Mucosa of descending colon (tissue), 3 donors: Measurements from ENCODE around the gene CXCL11. TPM values are rescaled to one million over a fixed set of nuclear protein-coding genes. Genes with fewer than 3 reads are reported as not detected.

Experiments used
- ATAC-seq: fragments of 200-7000 bp; cut with Tn5 transposase; one replicate; pipeline ENCODE4 v1.9.1; 2020; ENCODE audit warnings: mild to moderate bottlenecking, moderate library complexity
- DNase-seq, 3 donors: peaks; one replicate each; pipeline ENCODE4 v3.0.0-alpha.2; 2020
- H3K36me3 ChIP-seq: fragments of 200-600 bp; one replicate; pipeline ENCODE4 v1.8.0; 2021; ENCODE audit warnings: low read depth, mild to moderate bottlenecking
- H3K4me1 ChIP-seq: fragments of 200-600 bp; one replicate; pipeline ENCODE4 v1.8.0; 2021; ENCODE audit warnings: low read depth, mild to moderate bottlenecking
- H3K4me3 ChIP-seq: fragments of 200-600 bp; one replicate; pipeline ENCODE4 v1.8.0; 2021; ENCODE audit warnings: mild to moderate bottlenecking
- H3K9me3 ChIP-seq: fragments of 200-600 bp; one replicate; pipeline ENCODE4 v1.8.0; 2021; ENCODE audit warnings: mild to moderate bottlenecking
- intact Hi-C, 2 donors: fragments of 100-400 bp; cut with DNase I in 1 of 2; cut with micrococcal nuclease in 1 of 2; formaldehyde crosslinking; loops; one replicate each; pipeline versions ENCODE4 v1.11.0 to v1.11.1; 2022; cut with DNase I, micrococcal nuclease
- total RNA-seq, 3 donors: library from RNA; stranded (reverse); fragmentation: NEBNext Ultra II Directional in 2 of 3; extraction: Animal tissue kit (Norgen Biotek cat#: 25700) in 2 of 3; gene quantifications; one replicate each; pipeline versions ENCODE4 v1.2.1 to v1.2.4, GENCODE V29; 2021 to 2023
- TF ChIP-seq, protein P1 (sequence below): fragments of 200-600 bp; IDR thresholded peaks from one replicate; pipeline ENCODE4 v1.8.0; 2022; ENCODE audit warnings: antibody characterized with exemption, mild to moderate bottlenecking
- donor health status: DM: no; HTN: no; CAD: no; lungs with moderate emphysema.
- donor health status: DM: no; HTN: no; CAD: no.
- donor health status: DM: no; HTN: yes; CAD: no.

Gene CXCL11
- total RNA-seq, 3 donors from 2014 or later, result 0.19 to 0.72 TPM; not detected in 1

DNA sequence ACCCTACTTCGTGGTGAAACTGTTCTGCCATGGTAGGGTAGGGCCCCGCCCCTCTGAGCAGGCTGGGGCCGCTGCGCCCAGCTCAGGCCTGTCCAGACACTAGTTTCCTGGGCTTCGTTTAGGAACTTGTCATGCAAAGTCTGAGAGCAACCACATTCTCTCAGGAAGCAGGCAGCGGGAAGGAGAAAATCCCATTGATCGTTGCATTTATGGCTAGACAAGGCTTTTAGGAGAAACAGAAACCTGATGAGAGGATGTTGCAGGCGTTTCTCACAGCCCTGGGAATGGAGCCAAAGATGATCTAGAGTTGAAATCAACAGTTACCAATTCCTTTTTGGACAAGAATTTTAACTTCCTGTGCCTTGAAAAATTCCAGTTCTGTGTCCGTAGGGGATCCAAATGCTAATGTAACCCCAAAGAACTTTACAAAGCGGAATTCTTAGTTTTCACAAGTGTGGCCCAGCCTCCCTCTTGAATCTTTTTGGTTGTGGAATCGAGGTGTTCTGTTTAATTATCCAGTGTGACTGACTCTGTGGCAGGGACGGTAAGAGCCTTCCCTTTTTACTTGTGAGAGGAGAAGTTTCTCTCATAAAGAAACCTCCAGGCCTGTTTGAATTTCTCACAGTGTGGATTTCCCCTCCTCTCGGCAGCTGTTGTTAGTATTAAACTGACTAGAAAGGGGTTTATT lies 24.0 kb downstream of the CXCL11 start:
- H3K4me1 ChIP-seq, result peaks cover 1% of the 10 kb centered on the region
- intact Hi-C loops, result no loop called here
- H3K9me3 ChIP-seq, result no peaks in the 10 kb centered on the region
- no peaks in the 10 kb centered on the region for H3K36me3 ChIP-seq
- TF ChIP-seq, protein P1, sequence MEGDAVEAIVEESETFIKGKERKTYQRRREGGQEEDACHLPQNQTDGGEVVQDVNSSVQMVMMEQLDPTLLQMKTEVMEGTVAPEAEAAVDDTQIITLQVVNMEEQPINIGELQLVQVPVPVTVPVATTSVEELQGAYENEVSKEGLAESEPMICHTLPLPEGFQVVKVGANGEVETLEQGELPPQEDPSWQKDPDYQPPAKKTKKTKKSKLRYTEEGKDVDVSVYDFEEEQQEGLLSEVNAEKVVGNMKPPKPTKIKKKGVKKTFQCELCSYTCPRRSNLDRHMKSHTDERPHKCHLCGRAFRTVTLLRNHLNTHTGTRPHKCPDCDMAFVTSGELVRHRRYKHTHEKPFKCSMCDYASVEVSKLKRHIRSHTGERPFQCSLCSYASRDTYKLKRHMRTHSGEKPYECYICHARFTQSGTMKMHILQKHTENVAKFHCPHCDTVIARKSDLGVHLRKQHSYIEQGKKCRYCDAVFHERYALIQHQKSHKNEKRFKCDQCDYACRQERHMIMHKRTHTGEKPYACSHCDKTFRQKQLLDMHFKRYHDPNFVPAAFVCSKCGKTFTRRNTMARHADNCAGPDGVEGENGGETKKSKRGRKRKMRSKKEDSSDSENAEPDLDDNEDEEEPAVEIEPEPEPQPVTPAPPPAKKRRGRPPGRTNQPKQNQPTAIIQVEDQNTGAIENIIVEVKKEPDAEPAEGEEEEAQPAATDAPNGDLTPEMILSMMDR, result no peak
- DNase-seq (peak in 1 of 3 donors; percentile 39), ATAC-seq (peak; percentile 10)
- H3K4me3 ChIP-seq, result no peak overlapping the region

DNA sequence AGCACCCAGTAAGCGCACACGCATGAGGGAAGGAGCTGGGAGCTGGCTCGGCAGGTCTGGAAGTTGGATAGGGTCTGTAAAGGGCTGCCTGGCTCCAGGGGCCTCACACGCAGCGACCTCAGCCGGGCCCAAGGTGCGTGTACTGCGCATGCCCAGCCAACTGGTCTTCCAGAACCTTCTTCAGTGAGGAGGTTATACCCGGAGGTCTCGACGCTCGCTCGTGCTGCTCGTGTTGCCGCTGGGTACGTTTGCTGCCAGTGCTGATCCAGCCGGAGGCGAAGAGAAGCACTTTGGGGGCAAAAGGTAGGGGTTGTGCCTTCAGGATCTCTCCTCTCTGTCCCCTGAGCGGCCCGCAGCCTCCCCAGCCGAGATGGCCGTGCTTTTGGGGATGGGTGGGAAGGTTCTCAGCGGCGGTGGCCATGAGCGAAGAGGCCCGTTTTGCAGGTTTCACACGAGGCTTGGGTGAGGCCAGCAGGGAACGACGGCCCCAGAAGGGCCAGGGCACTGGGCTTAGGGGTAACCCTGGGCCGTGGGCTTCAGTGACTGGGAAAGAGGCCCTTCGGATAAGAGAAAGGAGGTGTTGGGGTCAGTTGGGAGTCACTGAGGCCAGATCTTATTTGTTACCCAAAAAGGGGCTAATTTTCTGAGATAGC lies 24.7 kb downstream of the CXCL11 start:
- peaks cover 4% of the 10 kb centered on the region for H3K4me1 ChIP-seq
- no peaks in the 10 kb centered on the region for H3K9me3 ChIP-seq
- TF ChIP-seq, protein P1, result no peak
- intact Hi-C loops, result no loop called here
- H3K4me3 ChIP-seq, result no peak overlapping the region
- no peaks in the 10 kb centered on the region for H3K36me3 ChIP-seq
- DNase-seq (no peak), ATAC-seq (no peak)

DNA sequence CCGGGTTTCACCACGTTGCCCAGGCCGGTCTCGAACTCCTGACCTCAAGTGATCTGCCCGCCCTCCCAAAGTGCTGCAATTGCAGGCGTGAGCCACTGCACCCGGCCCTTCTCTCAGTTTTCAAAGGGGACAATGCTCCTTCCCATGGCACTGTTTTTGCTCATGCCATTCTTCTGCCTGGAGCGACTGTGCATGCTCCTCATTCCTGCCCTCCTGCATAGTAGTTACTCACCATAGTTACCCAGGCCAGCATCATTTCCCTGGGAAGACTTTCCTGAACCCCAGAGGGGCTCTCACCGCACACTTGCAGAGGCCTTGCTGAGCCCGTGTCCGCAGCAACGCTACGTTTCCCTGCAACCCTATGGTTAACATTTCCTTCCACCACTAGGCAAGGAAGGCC lies 25.3 kb downstream of the CXCL11 start:
- TF ChIP-seq, protein P1, result no peak
- DNase-seq (no peak), ATAC-seq (no peak)
- Histone ChIP-seq H3K9me3 (no peaks in the 10 kb centered on the region), H3K4me3 (no peak overlapping the region), H3K4me1 (peaks cover 4% of the 10 kb centered on the region), H3K36me3 (no peaks in the 10 kb centered on the region)
- intact Hi-C loops, result no loop called here

DNA sequence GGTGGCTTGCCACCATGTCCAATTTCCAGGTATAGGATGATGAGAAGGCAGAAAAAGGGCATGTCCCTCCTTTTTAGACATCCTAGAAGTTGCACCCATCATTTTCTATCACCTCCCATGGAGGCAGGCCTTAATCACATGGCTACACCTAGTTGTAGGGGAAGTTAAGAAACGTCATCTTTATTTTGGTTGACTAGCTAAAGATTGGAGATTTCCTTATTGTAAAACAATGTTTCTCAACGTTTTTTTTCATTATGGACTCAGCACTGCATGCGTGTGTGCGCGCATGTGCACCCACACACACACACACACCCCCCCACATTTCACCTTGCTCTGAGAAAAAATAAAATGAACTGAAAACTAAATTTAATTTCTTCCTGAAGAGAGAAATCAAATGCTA lies 26.6 kb downstream of the CXCL11 start:
- Histone ChIP-seq H3K9me3 (no peaks in the 10 kb centered on the region), H3K4me1 (peaks cover 4% of the 10 kb centered on the region), H3K4me3 (no peak overlapping the region), H3K36me3 (no peaks in the 10 kb centered on the region)
- intact Hi-C loops, result no loop called here
- DNase-seq (no peak), ATAC-seq (no peak)
- TF ChIP-seq, protein P1, result no peak

DNA sequence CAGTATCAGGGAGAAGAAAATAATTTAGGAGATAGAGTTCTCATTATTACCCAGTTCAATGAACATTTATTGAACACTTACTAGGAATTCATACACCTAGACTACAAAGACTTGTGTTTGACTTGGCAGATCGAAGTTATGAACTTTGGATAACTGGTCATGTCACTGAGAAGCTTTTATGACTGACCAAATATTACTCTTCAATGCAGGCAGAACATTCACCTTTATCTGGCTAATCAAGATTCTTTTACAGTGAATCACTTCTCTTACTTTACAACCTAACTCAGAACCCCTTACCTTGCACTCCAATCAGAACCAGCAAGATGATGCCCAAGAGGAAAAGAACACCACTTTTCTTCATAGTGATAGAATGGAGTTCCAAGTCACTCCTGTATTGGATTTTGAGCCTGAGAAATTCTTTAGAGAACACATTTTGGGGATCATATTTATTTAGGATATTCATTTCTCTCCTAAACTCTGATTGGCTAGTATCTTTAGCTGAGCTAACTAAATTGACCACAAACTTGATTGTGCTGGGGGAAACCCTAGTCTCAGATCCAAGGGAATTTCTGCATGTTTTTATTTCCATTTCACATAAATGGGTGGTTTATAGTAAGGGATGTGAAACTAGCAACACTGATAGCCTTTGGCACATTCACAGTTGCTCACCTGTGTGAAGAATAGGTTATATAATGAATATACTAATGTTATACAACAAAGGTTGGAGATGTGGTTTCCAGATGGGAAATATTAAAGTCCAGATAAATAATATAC lies 28.6 kb downstream of the CXCL11 start, which contains the start of gene CXCL9:
Gene CXCL9, minus strand, starts transcription at position 421 of the 774 bp plus-strand sequence. Its CDS starts 60 bp downstream, at position 361.
- H3K4me1 ChIP-seq, result peaks cover 4% of the 10 kb centered on the region
- DNase-seq (no peak), ATAC-seq (peak; percentile 85)
- no peaks in the 10 kb centered on the region for H3K9me3 ChIP-seq
- TF ChIP-seq, protein P1, result no peak
- no peaks in the 10 kb centered on the region for H3K36me3 ChIP-seq
- intact Hi-C loops, result no loop called here
- no peak within 1 kb of the TSS for H3K4me3 ChIP-seq
